HG03159 (cell line): ENCODE measurements around the gene POU6F2.
A peak's percentile ranks its signal among the peaks of the same experiment; 100 is the strongest.

Source experiments
- ATAC-seq: cut with Tn5 transposase; IDR thresholded peaks from one replicate; pipeline ENCODE4 v1.9.1; 2021; ENCODE audit warnings: mild to moderate bottlenecking, moderate library complexity; ENCODE audit not compliant: unreplicated experiment

Gene POU6F2

DNA sequence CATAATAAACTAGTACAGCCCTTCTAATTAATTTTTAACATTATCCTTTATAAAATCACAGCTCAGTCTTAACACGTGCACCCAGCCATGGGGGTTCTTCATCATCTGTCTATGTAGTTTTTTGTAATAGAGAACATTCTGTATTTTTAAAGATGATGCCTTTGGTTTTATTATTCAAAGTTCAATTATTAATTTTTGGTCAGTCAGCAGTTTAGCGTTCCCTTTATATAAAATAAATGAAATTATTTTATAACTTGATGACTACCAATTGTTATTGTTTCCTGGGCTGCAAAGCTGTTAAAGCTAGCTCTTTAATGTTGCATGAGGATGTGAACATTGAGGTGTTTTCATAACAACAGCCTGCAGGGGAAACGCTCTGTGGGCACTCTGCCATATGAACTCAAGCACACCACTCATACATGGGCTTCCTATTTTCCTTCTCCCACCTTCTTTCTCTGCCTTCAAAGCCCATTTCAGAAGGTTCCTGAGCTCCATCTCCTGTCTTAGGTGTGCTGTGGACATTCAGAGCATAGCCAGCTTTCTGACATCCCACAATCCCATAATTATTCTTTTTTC lies 416.5 kb downstream of the POU6F2 start:
- no peak for ATAC-seq

DNA sequence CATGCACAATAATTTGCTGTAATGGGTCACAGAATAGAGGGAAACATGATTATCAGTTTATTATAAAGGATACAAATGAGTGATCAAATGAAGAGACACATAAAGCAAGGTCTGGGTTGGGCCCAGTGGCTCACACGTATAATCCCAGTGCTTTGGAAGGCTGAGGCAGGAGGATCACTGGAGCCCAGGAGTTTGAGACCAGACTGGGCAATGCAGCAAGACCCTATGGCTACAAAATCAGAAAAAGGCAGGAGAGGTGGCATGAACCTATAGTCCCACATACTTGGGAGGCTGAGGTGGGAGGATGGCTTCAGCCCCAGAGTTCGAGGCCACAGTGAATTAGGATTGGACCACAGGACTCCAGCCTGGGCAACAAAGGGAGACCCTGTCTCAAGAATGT lies 421.7 kb downstream of the POU6F2 start:
- ATAC-seq = no peak

DNA sequence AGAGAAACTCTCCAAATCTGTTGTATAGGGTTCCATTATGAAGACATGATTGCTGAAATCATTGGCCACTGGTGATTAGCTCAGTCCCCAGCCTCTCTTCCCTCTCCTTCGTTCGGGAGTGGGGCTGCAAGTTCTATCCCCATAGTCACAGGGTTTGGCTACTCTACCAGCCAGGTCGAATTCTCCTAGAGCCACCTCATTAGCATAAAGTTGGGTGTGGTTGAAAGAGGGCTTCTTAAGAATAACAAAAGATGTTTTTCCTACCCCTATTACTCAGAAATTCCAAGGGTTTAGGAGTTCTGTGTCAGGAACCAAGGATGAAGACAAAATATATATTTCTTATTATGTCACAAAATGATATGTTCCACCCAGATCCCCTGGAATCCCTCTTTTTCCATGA lies 422.3 kb downstream of the POU6F2 start:
- no peak for ATAC-seq

DNA sequence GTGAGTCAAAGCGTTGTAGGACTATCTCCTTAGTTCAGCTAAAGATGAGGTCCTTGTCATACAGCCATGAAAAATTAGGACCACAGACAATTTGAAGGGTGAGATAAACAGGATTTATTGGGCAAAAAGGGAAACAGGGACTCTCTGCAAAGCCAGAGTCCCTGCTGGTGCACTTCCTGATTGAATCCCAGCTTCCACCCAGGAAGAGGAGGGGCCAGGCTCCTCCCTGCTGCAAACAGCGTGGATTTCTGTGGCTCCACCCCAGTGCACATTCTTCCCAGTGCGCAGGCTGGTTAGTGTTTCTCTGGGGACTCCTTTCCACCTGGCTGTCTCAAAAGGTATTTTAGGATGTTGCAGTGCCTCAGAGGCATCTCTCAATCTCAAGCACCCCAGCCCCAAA lies 423.1 kb downstream of the POU6F2 start:
- no peak for ATAC-seq

DNA sequence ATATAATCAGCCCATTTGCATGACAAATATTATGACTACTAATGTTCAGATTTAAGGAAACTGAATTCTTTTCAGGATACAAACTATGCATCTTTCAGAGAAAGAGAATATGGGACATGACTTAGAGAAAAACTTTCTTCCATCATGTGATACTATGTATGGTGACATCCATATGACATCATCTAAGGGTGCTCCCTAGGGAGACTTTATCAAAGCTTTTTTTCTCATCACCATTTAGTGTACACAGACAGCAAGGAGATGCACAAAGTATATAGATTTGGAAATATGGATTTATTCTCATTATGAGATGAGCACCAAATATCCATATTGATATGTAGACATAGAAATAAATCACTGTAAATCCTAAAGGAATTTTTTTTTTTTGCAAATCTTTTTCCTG lies 424.3 kb downstream of the POU6F2 start:
- no peak for ATAC-seq

DNA sequence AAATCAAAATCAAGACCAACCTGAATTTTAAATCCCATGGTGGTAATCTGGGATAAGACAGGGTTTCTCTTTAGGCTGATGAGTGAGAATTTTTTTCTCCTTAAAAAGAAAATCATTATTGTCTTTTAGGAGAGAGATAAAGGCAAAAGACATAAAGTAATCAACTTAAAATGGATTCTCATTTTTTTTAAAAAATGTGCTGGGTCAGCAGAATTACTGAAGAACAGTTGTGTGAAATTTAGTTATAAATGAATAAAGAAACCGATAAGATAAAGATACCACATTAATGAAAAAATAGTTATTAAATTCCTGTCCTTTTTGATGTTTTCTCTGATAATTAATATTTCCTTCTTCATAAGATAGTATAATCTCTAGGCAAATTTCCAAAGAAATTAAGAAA lies 427.2 kb downstream of the POU6F2 start:
- no peak for ATAC-seq

DNA sequence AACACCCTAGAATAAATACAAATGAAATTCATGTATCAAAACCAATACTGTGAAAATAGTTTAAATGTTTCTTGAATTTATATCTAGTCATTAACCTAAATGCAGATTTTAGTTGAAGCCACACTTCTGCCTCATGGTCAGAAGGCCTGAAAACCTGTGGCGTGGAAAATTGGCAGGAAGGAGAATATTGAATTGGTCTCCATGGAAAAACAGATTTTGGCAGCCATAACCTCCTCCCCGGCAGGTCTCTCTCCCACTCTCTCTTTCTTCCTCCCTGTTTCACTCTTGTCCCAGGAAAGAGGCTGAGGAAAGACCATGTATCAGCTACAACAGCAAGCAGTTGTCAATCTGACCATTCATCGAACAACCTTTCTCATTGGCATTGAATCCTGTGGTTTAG lies 427.9 kb downstream of the POU6F2 start:
- no peak for ATAC-seq

DNA sequence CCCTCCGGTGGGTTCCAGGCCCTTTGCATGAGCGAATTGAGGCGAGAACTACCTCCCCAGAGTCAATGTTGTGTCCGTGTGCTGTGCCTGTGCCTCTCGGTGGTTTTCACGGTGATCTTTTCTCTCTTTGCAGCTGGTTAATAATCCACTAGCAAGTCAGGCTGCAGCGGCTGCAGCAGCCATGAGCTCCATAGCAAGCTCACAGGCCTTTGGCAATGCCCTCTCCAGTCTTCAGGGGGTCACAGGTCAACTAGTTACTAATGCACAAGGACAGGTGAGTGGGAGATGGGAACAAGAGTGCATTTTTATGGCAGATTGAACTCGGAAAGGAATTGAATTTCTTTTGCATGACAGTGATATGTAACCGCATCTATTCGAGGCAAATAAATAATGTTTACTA lies 428.8 kb downstream of the POU6F2 start:
- ATAC-seq = no peak

DNA sequence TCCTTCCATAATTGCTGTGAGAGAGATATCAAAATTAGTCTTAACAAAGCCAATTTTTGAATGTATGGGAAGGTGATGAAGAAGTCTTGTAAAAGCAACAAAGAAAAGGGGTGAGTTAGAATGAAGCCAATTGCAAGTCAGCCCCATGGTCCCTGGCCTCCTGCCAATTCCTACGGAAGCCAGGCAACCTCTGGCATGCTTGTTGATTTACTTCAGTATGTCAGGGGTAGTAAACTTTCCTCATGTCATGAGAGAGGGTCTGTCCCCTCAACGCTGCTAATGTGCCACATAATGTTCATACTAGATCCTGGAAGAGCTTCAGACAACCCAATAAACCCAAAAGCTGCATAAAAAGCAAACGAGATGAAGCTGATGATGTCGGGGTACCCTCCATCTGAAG lies 429.4 kb downstream of the POU6F2 start:
- no peak for ATAC-seq

DNA sequence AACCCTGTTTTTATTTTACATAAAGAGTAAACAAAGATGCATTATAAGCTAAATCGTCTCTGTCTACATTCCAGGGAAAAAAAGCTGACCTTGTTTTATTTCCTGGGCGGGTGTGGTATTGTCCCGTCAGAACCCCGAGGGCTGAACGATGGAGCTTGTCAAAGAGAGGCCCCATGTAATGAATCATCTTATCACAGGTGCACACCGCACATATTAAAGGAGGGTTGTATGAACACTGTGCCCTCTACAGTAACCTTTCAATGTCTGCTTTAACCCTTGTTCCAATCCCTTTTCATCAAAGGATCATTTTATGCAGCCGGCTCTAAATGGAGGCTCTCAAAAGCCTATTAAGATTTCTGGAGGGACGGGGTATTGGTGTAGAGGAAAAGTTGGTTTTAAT lies 430.0 kb downstream of the POU6F2 start:
- no peak for ATAC-seq

DNA sequence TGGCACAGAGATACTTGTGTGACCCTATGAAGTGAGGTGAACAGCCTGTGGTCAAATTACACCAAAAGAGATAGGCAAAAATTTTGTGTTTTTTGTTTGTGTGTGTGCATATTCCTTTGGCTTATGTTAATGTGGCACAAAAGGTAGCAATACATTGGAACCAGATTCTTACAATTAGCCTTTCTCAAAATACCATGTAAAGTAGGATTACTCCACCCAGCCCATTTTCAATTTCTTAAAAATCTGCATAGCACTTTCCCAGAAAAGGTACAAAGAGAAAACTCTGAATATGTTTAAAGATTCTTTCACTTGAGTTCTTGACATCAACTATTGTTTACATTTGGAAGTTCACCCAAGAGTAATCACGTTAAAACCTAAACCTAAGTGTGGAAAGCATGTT lies 431.2 kb downstream of the POU6F2 start:
- ATAC-seq = no peak

DNA sequence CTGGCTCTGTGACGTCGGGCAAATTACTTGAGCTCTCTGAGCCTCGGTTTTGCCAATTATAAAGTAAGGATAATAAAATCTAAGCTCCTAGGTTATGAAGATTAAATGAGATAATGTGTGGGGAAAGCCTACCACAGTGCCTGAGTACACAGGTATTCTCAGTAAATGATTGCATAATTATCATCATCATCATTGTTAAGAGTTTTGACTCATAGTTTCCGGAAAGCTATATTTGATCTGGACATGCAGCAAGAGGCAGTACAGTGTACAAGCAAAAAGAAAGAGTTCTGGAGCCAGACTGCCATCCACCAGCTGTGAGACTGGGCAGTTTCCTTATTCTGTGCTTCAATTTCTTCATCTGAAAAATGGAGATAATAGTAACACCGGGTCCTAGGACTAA lies 432.9 kb downstream of the POU6F2 start:
- ATAC-seq = no peak

DNA sequence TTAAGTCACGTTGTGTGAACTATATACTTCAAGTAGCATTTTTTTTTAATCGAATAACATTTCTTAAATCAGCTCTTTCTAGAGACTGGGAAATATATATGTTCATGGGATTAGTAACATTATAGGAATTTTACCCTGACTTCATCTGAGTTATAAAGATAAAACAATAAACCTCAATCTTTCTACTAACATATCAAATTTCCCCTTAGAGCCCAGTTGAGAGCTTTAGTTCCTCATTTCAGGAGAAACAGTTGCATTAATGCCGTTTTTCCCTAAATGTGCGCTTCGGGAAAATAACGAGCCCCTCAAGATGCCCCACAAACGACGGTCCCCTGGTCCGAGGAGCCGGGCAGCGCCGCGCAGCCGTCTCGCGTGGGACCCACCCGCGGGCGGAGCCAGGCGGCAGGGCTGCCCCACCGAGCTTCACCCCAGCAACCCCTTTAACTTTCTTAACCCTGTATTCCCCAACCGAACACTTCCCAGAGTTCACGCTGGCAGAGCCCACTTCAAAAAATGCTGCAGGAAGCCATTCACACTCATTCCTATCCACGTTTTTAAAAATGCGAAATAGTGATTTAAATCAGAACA lies 436.0 kb downstream of the POU6F2 start:
- ATAC-seq = peak; percentile 6

DNA sequence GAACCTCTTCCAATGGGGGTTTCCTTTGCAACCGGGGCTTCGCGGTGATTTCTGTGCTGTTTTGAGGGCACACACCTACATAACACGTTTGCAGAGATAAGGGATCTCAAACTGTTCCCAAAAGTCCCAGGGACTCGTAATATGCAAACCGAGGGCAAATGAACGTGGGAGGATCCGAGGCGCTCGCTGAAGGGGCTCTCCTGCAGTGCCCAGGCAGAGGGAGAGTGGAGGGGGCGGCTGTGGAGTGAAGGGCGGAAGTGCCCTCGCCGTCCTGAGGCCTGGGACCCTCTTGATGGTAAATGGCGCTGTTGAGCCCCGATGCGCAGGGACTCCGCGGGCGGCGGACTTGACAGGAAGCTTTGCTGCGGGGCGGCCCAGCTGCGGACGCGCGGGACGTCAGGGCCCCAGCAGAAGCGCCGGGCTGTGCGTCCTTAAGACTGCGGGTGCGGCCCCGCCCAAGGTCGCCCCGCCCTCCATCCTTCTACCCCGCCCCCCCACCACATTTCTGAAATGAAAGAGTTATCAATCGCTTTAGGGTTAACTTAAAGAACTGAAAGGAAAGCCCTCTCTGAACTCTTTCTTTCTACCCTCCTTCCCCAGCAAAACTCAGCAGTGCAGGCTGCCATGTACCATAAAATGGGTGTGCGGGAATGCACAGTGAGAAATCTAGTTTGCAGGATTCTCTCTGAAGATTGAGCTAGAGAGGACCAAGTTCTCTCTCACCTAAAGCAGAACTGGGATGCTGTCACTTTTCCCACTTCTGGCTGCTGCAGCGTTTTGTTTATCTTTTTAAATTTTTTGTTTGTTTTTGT lies 436.7 kb downstream of the POU6F2 start:
- ATAC-seq = peak; percentile 92

DNA sequence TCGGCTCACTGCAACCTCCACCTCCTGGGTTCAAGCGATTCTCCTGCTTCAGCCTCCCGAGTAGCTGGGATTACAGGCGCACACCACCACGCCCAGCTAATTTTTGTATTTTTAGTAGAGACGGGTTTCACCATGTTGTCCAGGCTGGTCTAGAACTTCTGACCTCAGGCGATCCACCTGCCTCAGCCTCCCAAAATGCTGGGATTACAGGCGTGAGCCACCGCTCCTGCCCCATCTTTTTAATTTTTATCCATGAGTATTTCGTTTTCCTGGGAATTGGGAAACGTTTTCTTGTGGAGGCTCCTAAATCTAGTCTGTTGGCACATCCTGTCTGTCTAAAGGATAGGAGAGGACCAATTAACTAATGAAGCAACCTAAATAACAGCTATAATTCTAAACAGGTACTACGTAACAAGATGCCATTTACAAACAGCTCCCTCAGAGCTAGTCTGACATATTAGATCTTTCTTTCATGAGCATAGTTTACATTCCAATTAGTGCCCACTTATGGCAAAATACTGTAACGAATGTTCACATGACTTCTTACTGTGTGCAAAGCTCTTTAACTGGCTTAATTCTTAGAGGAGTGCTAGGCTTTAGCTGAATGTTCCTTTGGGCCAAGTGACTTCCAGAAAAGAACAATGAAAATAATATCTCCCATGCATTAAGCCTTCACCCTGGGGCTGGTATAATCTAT lies 437.5 kb downstream of the POU6F2 start:
- ATAC-seq = no peak

DNA sequence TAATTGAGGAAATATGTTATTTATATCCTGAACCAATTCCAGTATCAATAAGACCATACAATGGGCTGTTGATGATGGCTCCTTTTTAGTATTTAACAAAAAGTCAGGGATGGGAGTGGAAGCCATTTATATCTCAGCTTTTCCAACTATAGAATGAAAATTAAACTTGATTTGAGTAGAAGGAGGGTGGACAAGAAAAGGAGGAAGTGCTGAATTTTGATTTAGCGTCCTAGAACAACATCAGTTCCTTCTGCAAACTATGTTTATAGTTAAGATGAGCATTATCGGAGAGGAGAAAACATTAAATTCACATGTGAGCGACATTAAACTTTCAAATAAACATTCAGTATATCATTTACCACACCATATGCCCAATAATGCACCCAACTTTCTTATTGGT lies 439.2 kb downstream of the POU6F2 start:
- ATAC-seq = no peak

DNA sequence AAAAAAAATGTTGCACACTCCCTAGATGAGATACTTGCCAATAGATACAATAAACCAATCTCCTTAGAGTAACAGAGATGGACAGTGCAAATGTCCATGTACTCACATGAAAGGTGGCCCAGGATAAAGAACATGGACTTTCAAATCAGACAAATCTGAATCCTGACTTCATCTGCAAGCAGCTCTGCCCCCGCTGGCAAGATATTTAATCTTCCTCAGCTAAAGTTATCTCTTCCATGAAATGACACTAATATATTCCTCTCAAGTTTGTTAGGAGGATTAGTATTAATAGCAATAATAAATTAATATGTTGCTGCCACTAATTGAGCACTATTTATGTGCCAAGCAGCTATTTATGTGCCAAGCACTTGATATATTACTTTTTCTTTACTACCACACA lies 439.9 kb downstream of the POU6F2 start:
- no peak for ATAC-seq

DNA sequence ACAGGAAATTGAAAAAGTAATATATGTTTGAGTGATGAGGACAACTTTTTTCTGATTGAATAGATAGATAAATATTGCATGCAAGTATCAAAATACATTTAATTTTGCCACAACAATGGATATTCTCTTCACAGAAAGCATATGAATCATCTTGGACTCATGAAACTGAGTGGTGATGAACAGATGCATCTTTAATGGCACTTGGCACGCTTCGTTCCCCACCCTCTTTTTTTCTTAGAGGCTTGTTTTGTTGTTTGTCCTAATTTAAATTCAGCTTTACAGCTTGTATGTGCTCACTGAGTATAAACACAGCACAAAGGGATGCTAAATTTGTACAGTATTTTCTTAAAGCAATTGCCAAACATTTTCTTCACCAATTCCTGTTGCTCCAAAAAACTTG lies 443.5 kb downstream of the POU6F2 start:
- ATAC-seq = no peak

DNA sequence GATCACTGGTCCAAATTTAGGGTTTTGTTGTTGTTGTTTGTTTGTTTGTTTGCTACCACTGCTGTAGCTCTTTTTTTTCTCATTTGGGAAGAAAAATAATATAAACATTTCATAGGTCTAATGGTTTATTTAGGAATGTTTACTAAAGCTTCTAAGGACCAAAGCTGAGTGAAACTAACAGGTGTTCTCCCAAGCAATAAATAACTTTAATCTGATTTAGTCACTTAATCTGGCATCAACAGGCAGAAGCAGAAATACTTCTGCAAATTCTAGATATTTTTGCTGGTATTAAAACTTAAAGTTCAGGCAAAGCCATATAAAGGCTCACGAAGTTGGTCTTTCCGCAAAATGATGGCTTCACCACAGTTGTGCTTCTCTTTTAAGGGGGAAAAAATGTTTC lies 444.0 kb downstream of the POU6F2 start:
- ATAC-seq = no peak

DNA sequence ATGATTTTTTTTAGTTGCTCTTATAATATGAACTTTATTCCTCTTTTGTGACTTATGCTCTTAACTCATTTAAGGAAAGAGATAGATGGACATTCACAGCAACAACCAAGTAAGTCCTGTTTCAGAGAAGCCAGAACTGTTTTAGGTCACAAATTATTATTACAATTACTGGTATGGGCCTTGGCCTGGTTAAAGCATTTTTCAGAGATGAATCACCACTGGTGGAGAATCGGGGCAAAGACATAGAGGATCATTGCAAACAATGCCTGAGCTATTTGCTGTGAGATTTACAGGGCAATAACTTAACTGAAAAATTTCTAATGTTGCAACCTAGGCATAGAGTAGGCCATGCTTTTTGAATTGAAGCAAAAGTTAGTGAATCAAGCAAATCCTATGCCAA lies 450.5 kb downstream of the POU6F2 start:
- no peak for ATAC-seq

DNA sequence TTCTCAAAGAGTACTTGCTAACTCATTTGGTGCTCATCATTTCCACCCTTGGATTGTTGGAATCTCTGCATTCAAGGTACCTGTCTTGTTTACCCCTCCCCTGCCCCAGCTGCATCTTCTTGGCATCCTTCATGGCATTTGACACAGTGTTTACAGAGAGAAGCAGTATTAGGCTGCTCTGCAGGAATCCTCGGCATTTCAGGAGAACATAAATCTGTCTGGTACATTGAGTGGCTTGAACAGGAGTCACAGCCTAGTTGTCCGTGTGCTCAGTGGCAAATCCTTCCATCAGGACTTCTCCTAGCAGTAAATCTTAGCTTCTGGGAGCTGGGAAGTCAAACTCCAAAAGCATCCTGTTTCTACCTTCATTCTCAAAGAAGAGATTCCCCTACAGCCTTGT lies 451.7 kb downstream of the POU6F2 start:
- ATAC-seq = no peak

DNA sequence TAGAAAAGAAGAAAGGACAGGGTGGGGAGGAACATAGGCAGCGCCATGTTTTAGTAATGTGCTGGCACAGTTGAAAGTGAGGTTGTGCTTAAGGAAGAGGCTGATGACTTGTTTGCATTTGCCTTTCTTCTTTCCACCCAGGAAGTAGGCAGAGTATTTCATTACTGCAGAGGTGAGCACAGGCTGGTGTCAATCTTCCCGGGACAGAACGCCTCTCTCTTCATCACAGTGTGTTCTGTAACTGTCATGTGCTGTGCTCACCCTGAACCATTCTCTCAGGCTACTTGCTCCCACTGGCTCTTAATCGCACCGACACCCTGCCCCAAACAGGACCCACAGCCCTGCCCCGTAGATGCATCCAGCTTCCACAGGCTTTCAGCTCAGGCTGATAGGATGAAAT lies 452.7 kb downstream of the POU6F2 start:
- ATAC-seq = no peak
